PFSK-1 (cell line): ENCODE measurements around the gene STARD3NL.

ENCODE experiments used
- POLR2AphosphoS5 ChIP-seq: IDR thresholded peaks from 2 replicates; pipeline ENCODE4 v1.6.1; 2012; ENCODE audit warnings: low read depth, mild to moderate bottlenecking, control low read depth, low read length, moderate library complexity
- SIN3A ChIP-seq: IDR thresholded peaks from 2 replicates; pipeline ENCODE4 v1.6.1; 2012; ENCODE audit warnings: mild to moderate bottlenecking, low read length, moderate library complexity, borderline replicate concordance; ENCODE audit not compliant: insufficient read depth
- TAF1 ChIP-seq: IDR thresholded peaks from 2 replicates; pipeline ENCODE4 v1.6.1; 2012; ENCODE audit warnings: low read length, control low read depth, borderline replicate concordance; ENCODE audit not compliant: insufficient read depth

DNA sequence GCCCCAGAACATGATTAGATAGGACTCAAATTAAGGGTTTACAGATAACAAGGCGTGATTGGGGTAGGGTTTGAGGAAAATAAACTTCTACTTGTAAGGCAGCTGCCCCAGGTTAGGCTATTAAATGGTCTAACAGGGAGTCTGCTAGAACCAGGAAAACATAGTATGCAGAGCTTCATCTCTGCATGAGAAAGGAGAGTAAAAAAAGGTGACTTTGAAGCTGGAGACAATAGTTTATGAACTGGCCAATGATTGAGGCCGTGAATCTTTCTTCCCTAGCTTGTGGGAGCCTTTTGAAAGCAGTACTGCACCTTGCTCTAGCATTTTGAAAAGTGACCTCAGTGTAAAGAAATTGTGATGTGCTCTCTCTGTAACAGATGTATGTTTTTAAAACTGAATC is 48.5 kb upstream of the STARD3NL start:
- TF ChIP-seq TAF1 (no peak), POLR2AphosphoS5 (no peak), SIN3A (no peak)
